ENCODE results near the gene DMKN. TPM values are rescaled to one million over a fixed set of nuclear protein-coding genes. Genes with fewer than 3 reads are reported as not detected.

DMKN gene
- polyA plus RNA-seq, 1 experiment = 1.3 TPM

DNA sequence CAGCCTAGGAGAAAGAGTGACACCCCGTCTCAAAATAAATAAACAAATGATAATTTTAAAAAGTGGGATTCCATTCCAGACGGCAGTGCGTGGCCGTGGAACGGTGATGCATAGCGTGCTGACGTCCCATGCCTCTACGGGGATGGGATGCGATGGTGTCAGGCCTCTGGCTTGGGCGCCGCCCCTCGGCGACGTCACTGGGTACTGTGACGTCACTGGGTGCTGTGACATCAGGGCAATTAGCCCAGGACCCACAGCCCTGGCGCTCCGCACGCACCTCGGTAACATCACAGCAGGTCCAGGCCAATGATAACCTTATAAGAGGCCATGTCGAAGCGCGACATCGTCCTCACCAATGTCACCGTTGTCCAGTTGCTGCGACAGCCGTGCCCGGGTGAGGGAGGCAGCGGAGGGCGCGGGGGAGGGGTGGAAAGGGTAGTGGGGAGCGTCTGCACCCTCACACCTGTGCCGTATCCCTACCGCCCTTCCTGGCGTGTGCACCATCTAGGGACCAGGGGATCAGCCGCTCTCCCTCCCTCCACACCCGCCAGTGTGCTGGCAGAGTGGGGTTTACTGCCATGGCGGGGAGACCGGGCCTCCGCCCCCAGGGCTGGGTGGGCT lies 19.9 kb upstream of the DMKN start, which contains the start of gene GAPDHS:
Gene GAPDHS, plus strand, starts transcription at position 256 of the 621 bp plus-strand sequence. Its CDS starts 72 bp downstream, at position 328.
- no peak for TF ChIP-seq CTCF (IDR thresholded peaks at IDR 0.05; ENCODE audit: low read depth, low read length)
- H3K4me3 ChIP-seq (ENCODE audit: low read depth, low read length) = peak within 1 kb of the TSS; percentile 29
- POLR2A ChIA-PET = no interaction called here
- peaks cover 7% of the 10 kb centered on the region for H3K27me3 ChIP-seq (ENCODE audit: control insufficient read depth, insufficient read depth, low read length)
- H3K9me3 ChIP-seq (ENCODE audit: control insufficient read depth, insufficient read depth, low read length) = peaks cover 6% of the 10 kb centered on the region; the same call in 1 of the 2 replicates
- CTCF ChIA-PET = no interaction called here
- H3K27ac ChIP-seq (ENCODE audit: low read depth, low read length) = no peak within 1 kb of the TSS
- no peak for DNase-seq (ENCODE audit: low read depth, low spot score)

GRCh38 chr19:35531291-35531690 lies 17.8 kb upstream of the DMKN start:
- Histone ChIP-seq H3K27ac (ENCODE audit: low read depth, low read length) (no peak overlapping the region), H3K27me3 (ENCODE audit: control insufficient read depth, insufficient read depth, low read length) (peaks cover 7% of the 10 kb centered on the region), H3K4me3 (ENCODE audit: low read depth, low read length) (no peak overlapping the region), H3K9me3 (ENCODE audit: control insufficient read depth, insufficient read depth, low read length) (peaks cover 6% of the 10 kb centered on the region; the same call in 1 of the 2 replicates)
- POLR2A ChIA-PET = no interaction called here
- TF ChIP-seq CTCF (IDR thresholded peaks at IDR 0.05; ENCODE audit: low read depth, low read length) = no peak
- CTCF ChIA-PET = interaction anchor here (1.0 kb wide), 1 partner anchor 17 kb away, joined by 3 read pairs; no protein-coding TSS in a partner anchor
- DNase-seq (ENCODE audit: low read depth, low spot score) = no peak

- Histone ChIP-seq H3K27me3 (ENCODE audit: control insufficient read depth, insufficient read depth, low read length) (peaks cover 7% of the 10 kb centered on the region), H3K27ac (ENCODE audit: low read depth, low read length) (no peak overlapping the region), H3K9me3 (ENCODE audit: control insufficient read depth, insufficient read depth, low read length) (peaks cover 6% of the 10 kb centered on the region; the same call in 1 of the 2 replicates), H3K4me3 (ENCODE audit: low read depth, low read length) (no peak overlapping the region)
- TF ChIP-seq CTCF (IDR thresholded peaks at IDR 0.05; ENCODE audit: low read depth, low read length) = no peak
- ChIA-PET POLR2A (no interaction called here), CTCF (interaction anchor here (1.0 kb wide), 2 partner anchors 19 kb away, joined by 3 to 4 read pairs; no protein-coding TSS in a partner anchor)
- no peak for DNase-seq (ENCODE audit: low read depth, low spot score)
Measured at GRCh38 chr19:35529241-35530218, 16.1 kb upstream of the DMKN start.

DNA sequence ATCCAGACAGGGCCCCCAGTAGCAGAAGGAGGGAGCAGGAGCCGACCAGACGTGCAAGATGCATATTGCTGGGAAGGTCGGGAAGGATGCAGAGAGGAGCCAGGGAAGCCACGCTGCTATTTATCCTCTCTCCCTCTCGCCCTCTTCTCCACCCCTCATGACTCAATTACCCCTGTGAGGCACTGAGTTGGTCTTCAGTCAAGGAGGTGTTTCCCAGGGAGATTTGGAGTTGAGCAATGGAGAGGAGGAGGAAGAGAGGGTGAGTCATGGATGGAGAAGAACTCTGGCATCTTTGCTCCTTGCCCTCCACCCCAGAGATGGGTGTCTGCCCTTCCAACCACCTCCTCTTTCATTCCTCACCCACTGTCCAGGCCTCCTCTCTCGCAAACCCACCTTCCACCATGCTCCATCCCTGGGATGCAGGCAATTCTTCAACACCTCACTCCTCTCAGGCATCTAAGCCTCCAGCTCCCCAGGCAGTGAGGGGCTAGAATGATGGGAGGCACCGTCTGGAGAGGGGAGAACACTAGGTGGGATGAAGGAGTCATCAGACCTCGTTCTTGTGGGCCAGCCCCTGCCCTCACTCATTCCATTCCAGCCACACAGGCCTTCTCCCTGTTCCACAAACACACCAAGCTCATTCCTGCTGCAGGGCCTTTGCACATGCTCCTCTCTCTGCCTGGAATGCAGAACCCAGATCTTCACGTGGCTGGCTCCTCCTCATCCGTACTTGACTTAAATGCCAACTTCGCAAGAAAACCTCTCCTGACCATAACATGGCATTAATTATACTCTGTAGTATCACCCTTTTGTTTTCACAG lies 15.0 kb upstream of the DMKN start, which contains the start of gene SBSN:
Gene SBSN, minus strand, starts transcription at position 94 of the 821 bp plus-strand sequence. Its CDS starts 30 bp downstream, at position 64.
- Histone ChIP-seq H3K4me3 (ENCODE audit: low read depth, low read length) (no peak within 1 kb of the TSS), H3K27ac (ENCODE audit: low read depth, low read length) (no peak within 1 kb of the TSS), H3K9me3 (ENCODE audit: control insufficient read depth, insufficient read depth, low read length) (peaks cover 4% of the 10 kb centered on the region; the same call in 1 of the 2 replicates), H3K27me3 (ENCODE audit: control insufficient read depth, insufficient read depth, low read length) (peaks cover 9% of the 10 kb centered on the region)
- DNase-seq (ENCODE audit: low read depth, low spot score) = no peak
- ChIA-PET POLR2A (no interaction called here), CTCF (interaction anchor here (1.0 kb wide), 1 partner anchor 18 kb away, joined by 3 read pairs; no protein-coding TSS in a partner anchor)
- no peak for TF ChIP-seq CTCF (IDR thresholded peaks at IDR 0.05; ENCODE audit: low read depth, low read length)
